EH (cell line): ENCODE results near the gene HTT-AS.

Experiments used
- DNase-seq: peaks from one replicate; pipeline ENCODE4 v3.0.0-alpha.2; 2015; ENCODE audit warnings: low read depth

HTT-AS gene

DNA sequence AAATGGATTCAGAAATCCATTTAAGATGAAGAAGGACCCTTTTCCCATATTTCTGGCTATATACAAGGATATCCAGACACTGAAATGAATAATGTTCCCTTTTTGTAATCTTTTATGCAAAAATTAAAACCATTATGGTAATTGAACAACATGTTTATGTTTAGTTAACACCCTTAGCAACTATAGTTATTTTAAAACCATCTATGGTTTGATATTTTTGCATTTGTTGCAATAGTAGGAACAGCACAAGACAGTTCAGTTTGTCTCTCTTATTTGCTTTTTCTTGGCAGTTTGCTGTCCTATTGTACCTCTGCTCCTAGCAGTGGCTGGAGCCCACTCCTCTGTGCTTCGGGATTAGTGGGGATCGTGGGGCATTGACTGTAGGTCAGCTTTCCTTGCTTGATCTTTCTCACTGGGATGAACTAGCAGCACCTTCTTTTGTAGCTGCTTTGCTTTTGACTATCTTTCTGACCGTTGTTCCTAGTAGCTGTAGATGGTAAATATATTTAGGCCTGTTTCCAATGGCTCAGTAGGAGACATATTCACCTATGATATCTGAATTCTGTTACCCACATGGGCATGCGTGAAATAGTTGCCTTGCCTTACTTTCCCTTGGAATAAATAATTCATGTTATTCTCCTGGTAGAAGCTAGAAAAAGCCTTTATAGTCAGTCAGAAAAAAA is 12.9 kb upstream of the HTT-AS start:
- no peak for DNase-seq

- DNase-seq = no peak
These were observed 11.8 kb upstream of the HTT-AS start for GRCh38 chr4:3085948-3086670.

DNA sequence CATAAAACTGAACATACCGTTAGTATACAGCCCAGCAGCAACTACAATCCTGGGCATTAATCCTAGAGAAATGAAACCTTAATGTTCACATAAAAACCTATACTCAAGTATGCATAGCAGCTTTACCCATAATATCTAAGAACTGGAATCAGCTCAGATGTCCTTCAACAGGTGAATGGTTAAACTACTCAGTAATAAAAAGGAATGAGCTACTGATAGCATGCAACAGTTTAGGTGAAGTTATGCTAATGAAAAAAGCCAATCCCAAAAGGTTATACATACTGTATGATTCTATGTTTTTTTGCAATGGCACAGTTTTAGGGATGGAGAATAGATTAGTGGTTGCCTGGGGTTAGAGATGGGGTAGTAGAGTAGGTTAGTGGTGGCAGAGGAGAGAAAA is 9.4 kb upstream of the HTT-AS start:
- no peak for DNase-seq

GRCh38 chr4:3082925-3083515 is 8.7 kb upstream of the HTT-AS start:
- no peak for DNase-seq

GRCh38 chr4:3079694-3080123 is 5.4 kb upstream of the HTT-AS start:
- no peak for DNase-seq

GRCh38 chr4:3077796-3078195 is 3.5 kb upstream of the HTT-AS start:
- no peak for DNase-seq

DNA sequence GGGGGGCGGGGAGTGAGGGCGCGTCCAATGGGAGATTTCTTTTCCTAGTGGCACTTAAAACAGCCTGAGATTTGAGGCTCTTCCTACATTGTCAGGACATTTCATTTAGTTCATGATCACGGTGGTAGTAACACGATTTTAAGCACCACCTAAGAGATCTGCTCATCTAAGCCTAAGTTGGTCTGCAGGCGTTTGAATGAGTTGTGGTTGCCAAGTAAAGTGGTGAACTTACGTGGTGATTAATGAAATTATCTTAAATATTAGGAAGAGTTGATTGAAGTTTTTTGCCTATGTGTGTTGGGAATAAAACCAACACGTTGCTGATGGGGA is 1.3 kb upstream of the HTT-AS start:
- DNase-seq = no peak

GRCh38 chr4:3074846-3075651 is 711 bp upstream of the HTT-AS start:
- peak; percentile 77 for DNase-seq

DNA sequence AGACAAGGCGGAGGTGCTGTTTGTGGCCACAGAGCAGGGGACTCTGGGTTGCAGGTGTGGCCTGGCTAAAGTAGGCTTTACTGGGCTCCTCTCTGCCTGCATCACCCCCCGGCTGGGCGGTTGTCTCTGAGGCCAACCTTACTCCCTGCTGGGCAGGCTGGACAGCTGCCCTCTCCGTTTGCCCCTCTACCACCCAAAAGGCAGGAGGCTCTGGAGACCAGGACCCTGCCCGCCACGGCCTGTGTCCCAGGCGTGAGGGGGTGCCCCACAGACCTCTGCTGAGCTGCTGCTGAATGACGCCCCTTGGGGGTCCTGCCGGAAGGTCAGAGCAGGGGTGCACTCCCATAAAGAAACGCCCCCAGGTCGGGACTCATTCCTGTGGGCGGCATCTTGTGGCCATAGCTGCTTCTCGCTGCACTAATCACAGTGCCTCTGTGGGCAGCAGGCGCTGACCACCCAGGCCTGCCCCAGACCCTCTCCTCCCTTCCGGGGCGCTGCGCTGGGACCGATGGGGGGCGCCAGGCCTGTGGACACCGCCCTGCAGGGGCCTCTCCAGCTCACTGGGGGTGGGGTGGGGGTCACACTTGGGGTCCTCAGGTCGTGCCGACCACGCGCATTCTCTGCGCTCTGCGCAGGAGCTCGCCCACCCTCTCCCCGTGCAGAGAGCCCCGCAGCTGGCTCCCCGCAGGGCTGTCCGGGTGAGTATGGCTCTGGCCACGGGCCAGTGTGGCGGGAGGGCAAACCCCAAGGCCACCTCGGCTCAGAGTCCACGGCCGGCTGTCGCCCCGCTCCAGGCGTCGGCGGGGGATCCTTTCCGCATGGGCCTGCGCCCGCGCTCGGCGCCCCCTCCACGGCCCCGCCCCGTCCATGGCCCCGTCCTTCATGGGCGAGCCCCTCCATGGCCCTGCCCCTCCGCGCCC is 920 bp downstream of the HTT-AS start:
- DNase-seq = no peak

GRCh38 chr4:3071811-3072210 is 2.5 kb downstream of the HTT-AS start:
- DNase-seq = no peak

DNA sequence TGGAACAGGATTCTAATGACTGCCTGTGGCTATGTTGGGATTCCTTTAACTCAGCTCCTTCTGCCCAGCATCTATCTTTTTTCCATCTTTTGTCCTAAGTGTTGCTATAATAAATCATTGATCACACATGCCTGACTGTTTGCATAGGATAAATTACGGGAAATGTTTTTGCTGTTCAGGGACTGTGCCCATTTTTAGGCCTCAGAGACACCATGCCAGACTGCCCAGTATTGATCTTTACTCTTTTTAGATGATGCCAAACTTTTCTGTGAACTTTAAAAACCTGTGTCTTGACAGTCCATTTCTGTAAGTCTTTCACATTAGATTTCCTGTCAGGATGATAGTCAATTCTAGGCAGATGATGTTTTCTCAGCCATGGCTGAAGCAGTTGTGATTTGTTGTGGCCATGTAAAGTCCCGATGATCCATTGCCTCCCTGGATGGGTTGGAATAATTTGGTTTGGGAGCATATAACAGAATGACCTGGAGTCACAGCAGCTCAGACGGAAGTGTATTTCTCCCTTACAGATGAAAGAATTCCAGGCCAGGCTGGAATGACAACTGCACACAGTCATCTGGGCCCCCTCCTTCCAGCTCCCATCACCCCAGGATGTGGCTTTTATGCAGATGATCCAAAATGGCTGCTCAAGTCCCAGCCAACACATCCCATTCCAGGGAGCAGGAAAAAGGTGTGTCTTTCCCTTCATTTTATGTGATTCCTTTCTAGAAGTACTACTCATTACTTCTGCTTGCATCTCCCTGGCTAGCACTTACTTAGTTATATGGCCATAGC is 3.4 kb downstream of the HTT-AS start:
- DNase-seq = peak; percentile 71

- no peak for DNase-seq
These were observed 4.6 kb downstream of the HTT-AS start for GRCh38 chr4:3069661-3070199.

DNA sequence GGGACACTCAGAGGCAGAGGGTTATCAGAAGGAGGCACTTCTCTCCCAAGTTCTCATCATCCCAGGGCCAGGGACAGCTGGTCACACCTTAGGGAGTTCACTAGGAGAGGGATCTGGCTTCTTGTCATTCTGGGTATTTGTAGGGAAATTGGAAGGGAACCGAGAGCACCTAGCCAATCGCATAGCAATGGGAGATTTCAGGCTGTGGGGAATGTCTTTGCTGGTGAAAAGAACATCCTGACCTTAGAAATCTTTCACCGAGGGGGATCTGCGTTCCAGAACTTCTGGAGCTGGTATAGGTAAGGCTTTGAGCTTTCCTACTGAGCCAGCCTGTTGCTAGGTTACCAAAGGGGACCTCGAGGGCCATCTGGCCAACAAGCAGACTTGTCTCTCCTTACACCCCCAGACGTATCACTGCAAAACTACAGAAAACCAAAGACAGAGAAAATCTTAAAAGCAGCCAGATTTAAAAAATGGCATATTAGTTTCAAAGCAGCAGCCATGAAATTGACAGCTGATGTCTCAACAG is 6.8 kb downstream of the HTT-AS start:
- no peak for DNase-seq

- DNase-seq = peak; percentile 7
These were observed 7.4 kb downstream of the HTT-AS start for GRCh38 chr4:3066836-3067400.

DNA sequence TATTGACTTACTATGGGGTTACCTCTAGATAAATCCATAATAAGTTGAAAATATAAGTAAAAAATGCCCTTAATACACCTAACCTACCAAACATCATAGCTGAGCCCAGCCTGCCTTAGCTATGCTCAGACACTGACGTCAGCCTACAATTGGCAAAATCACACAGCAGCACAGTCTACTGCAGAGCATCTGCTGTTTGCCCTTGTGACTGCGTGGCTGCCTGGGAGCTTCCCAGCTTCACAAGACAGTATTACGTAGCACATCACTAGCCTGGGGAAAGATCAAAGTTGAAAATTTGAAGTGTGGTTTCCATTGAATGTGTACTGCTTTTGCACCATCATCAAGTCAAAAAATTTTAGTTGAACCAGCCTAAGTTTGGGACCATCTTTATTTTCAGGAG is 8.8 kb downstream of the HTT-AS start:
- no peak for DNase-seq

- DNase-seq = peak; percentile 77
These were observed 11.9 kb downstream of the HTT-AS start for GRCh38 chr4:3062471-3062870.

DNA sequence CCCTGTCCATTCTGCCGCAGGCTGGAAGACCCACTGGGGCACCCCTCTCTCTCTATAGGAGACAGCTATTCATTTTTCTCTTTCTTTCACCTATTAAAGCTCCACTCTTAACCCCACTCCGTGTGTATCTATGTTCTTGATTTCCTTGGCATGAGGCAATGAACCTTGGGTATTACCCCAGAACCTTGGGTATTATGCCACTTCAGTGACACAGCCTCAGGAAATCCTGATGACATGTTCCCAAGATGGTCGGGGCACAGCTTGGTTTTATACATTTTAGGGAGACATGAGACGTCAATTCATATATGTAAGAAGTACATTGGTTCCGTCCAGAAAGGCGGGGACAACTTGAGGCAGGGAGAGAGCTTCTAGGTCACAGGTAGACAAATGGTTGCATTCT is 13.4 kb downstream of the HTT-AS start:
- DNase-seq = no peak

GRCh38 chr4:3059943-3060342 is 14.4 kb downstream of the HTT-AS start:
- no peak for DNase-seq

GRCh38 chr4:3054169-3054759 is 20.1 kb downstream of the HTT-AS start:
- DNase-seq = no peak
